ENCODE measurements around the gene KRTAP3-1. TPM values are rescaled to one million over a fixed set of nuclear protein-coding genes. Genes with fewer than 3 reads are reported as not detected.

KRTAP3-1 gene
- total RNA-seq, 1 experiment from 2014 or later, result not detected

- BruUV-seq (replicated peaks), result no TSS peak
- ChIA-PET CTCF (no interaction called here), POLR2A (ENCODE audit: low non-redundant PET) (no interaction called here)
- H3K36me3 ChIP-seq (ENCODE audit: insufficient read depth, low read length, poor library complexity, severe bottlenecking), result no peaks in the 10 kb centered on the region
- TF ChIP-seq, protein P1, sequence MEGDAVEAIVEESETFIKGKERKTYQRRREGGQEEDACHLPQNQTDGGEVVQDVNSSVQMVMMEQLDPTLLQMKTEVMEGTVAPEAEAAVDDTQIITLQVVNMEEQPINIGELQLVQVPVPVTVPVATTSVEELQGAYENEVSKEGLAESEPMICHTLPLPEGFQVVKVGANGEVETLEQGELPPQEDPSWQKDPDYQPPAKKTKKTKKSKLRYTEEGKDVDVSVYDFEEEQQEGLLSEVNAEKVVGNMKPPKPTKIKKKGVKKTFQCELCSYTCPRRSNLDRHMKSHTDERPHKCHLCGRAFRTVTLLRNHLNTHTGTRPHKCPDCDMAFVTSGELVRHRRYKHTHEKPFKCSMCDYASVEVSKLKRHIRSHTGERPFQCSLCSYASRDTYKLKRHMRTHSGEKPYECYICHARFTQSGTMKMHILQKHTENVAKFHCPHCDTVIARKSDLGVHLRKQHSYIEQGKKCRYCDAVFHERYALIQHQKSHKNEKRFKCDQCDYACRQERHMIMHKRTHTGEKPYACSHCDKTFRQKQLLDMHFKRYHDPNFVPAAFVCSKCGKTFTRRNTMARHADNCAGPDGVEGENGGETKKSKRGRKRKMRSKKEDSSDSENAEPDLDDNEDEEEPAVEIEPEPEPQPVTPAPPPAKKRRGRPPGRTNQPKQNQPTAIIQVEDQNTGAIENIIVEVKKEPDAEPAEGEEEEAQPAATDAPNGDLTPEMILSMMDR (conservative IDR thresholded peaks at IDR 0.05; ENCODE audit: low read depth, low read length), result no peak
- TF ChIP-seq EZH2 (IDR thresholded peaks at IDR 0.05; ENCODE audit: borderline replicate concordance, low read depth, low read length, poor library complexity, severe bottlenecking), result no peak
- H3K4me3 ChIP-seq (ENCODE audit: low read depth, low read length, poor library complexity, severe bottlenecking), result no peak overlapping the region
- H3K27ac ChIP-seq (ENCODE audit: low read depth, low read length, poor library complexity, severe bottlenecking), result no peak overlapping the region
- peaks cover 4% of the 10 kb centered on the region for H3K4me1 ChIP-seq (ENCODE audit: insufficient read depth, low read length, poor library complexity, severe bottlenecking)
- intact Hi-C loops (cut with micrococcal nuclease; ENCODE audit: unreplicated experiment), result no loop called here
- H3K9me3 ChIP-seq (ENCODE audit: low read depth, low read length, poor library complexity, severe bottlenecking), result no peaks in the 10 kb centered on the region
- no peak for DNase-seq (ENCODE audit: low spot score)
- no peaks in the 10 kb centered on the region for H3K27me3 ChIP-seq (replicated peaks; ENCODE audit: insufficient read depth, low read depth, low read length, poor library complexity)
Measured at GRCh38 chr17:40992666-40993065, 16.3 kb downstream of the KRTAP3-1 start.

- ChIA-PET POLR2A (ENCODE audit: low non-redundant PET) (no interaction called here), CTCF (interaction anchor here (0.6 kb wide), 2 partner anchors 12 to 661 kb away, joined by 3 to 11 read pairs; no protein-coding TSS in a partner anchor)
- Histone ChIP-seq H3K4me1 (ENCODE audit: insufficient read depth, low read length, poor library complexity, severe bottlenecking) (peaks cover 7% of the 10 kb centered on the region), H3K36me3 (ENCODE audit: insufficient read depth, low read length, poor library complexity, severe bottlenecking) (no peaks in the 10 kb centered on the region), H3K4me3 (ENCODE audit: low read depth, low read length, poor library complexity, severe bottlenecking) (no peak overlapping the region), H3K27me3 (replicated peaks; ENCODE audit: insufficient read depth, low read depth, low read length, poor library complexity) (no peaks in the 10 kb centered on the region), H3K27ac (ENCODE audit: low read depth, low read length, poor library complexity, severe bottlenecking) (no peak overlapping the region), H3K9me3 (ENCODE audit: low read depth, low read length, poor library complexity, severe bottlenecking) (no peaks in the 10 kb centered on the region)
- DNase-seq (ENCODE audit: low spot score), result peak; percentile 43
- TF ChIP-seq, protein P1 (conservative IDR thresholded peaks at IDR 0.05; ENCODE audit: low read depth, low read length), result no peak
- no peak for TF ChIP-seq EZH2 (IDR thresholded peaks at IDR 0.05; ENCODE audit: borderline replicate concordance, low read depth, low read length, poor library complexity, severe bottlenecking)
- intact Hi-C loops (cut with micrococcal nuclease; ENCODE audit: unreplicated experiment), result no loop called here
- BruUV-seq (replicated peaks), result no TSS peak
Measured at GRCh38 chr17:40986920-40987319, 22.0 kb downstream of the KRTAP3-1 start.

DNA sequence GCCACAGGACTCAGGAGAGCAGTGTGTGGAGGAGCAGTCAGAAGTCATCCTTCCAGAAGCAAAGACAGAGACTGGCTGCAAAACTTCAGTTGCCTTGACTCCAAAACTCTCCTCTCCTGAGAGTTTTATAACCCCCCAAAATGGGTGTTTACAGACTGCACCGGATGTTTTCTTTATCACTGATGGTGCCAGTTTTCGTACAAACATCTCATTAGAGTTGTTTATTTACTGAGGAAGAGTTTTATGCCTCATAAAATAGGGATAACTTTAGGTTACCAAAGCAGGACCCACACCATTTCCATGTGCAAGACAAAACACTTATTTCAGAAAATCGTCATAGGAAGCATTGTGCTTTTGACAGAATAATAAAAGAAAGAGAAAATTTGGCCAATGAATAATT lies 24.7 kb downstream of the KRTAP3-1 start, which contains the start of gene KRT40:
Gene KRT40, minus strand, starts transcription at position 101 of the 400 bp plus-strand sequence. Its CDS starts 53 bp downstream, at position 48.
- CTCF ChIA-PET, result no interaction called here
- no peaks in the 10 kb centered on the region for H3K27me3 ChIP-seq (replicated peaks; ENCODE audit: insufficient read depth, low read depth, low read length, poor library complexity)

GRCh38 chr17:40981115-40981514 lies 27.8 kb downstream of the KRTAP3-1 start:
- Histone ChIP-seq H3K4me3 (ENCODE audit: low read depth, low read length, poor library complexity, severe bottlenecking) (no peak overlapping the region), H3K36me3 (ENCODE audit: insufficient read depth, low read length, poor library complexity, severe bottlenecking) (no peaks in the 10 kb centered on the region), H3K4me1 (ENCODE audit: insufficient read depth, low read length, poor library complexity, severe bottlenecking) (no peaks in the 10 kb centered on the region), H3K27me3 (replicated peaks; ENCODE audit: insufficient read depth, low read depth, low read length, poor library complexity) (no peaks in the 10 kb centered on the region), H3K27ac (ENCODE audit: low read depth, low read length, poor library complexity, severe bottlenecking) (no peak overlapping the region), H3K9me3 (ENCODE audit: low read depth, low read length, poor library complexity, severe bottlenecking) (no peaks in the 10 kb centered on the region)
- CTCF ChIA-PET, result no interaction called here
- no peak for DNase-seq (ENCODE audit: low spot score)
- TF ChIP-seq EZH2 (IDR thresholded peaks at IDR 0.05; ENCODE audit: borderline replicate concordance, low read depth, low read length, poor library complexity, severe bottlenecking), result no peak
- TF ChIP-seq, protein P1 (conservative IDR thresholded peaks at IDR 0.05; ENCODE audit: low read depth, low read length), result no peak
- no TSS peak for BruUV-seq (replicated peaks)
- intact Hi-C loops (cut with micrococcal nuclease; ENCODE audit: unreplicated experiment), result no loop called here
- POLR2A ChIA-PET (ENCODE audit: low non-redundant PET), result no interaction called here

More for the DNA sequence above, 24.7 kb downstream of the KRTAP3-1 start, which contains the start of gene KRT40:
- DNase-seq (ENCODE audit: low spot score), result no peak
- H3K4me1 ChIP-seq (ENCODE audit: insufficient read depth, low read length, poor library complexity, severe bottlenecking), result peaks cover 7% of the 10 kb centered on the region
- POLR2A ChIA-PET (ENCODE audit: low non-redundant PET), result no interaction called here
- H3K27ac ChIP-seq (ENCODE audit: low read depth, low read length, poor library complexity, severe bottlenecking), result no peak within 1 kb of the TSS
- no peak within 1 kb of the TSS for H3K4me3 ChIP-seq (ENCODE audit: low read depth, low read length, poor library complexity, severe bottlenecking)
- no peaks in the 10 kb centered on the region for H3K9me3 ChIP-seq (ENCODE audit: low read depth, low read length, poor library complexity, severe bottlenecking)
- intact Hi-C loops (cut with micrococcal nuclease; ENCODE audit: unreplicated experiment), result no loop called here
- H3K36me3 ChIP-seq (ENCODE audit: insufficient read depth, low read length, poor library complexity, severe bottlenecking), result no peaks in the 10 kb centered on the region
- no TSS peak for BruUV-seq (replicated peaks)
- TF ChIP-seq EZH2 (IDR thresholded peaks at IDR 0.05; ENCODE audit: borderline replicate concordance, low read depth, low read length, poor library complexity, severe bottlenecking), result no peak

Measured in A673 (cell line).